Islet precursor cell (in vitro differentiated cells): Measurements from ENCODE around the gene RBP7.

Experiments
- DNase-seq: peaks from one replicate; pipeline ENCODE4 v3.0.0-alpha.2; 2018

RBP7 gene

GRCh38 chr1:10032590-10033358, 35.7 kb downstream of the RBP7 start, which contains the start of gene UBE4B:
Gene UBE4B (plus strand): TSS chr1:10032958. CDS start chr1:10033671, 713 bp downstream.
- DNase-seq = peak; percentile 99

DNA sequence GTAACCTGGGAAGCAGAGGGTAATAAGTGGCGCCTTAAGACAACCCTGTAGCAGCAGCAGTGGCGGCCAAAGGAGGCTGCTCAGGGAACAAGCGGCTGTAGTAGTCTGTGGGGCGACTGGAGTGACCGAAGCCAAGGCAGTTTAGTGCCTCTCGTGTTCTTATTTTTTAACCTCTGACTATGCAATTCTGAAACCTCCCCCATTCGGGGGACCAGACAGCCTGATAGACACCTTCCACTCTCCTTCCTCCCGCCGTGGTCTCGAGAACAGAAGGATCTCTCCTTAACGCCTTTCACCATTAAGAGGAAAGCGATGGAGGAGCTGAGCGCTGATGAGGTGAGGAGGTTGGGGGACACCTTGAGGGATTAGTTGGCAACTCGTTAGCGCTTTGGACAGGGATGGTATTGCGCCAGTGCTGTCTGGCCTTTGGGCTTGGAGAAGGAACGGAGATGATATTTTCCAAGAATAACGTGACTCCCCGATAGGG, 36.4 kb downstream of the RBP7 start:
- DNase-seq = peak; percentile 66

DNA sequence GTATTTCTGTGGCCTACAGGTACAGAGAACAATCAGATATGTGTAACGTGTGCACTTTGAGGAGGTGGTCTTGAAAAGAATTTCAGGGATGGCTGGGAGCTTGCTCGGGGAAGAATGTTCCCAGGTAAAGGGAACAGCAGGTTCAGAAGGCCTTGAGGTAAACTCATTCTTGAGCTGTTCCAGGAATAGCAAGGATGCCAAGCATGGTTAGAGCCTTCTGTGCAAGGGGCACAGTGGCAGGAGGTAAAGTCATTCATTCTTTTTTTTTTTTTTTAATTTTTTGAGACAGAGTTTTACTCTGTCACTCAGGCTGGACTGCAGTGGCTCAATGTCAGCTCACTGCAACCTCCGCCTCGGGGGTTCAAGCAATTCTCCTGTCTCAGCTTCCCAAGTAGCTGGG, 45.7 kb downstream of the RBP7 start:
- no peak for DNase-seq

DNA sequence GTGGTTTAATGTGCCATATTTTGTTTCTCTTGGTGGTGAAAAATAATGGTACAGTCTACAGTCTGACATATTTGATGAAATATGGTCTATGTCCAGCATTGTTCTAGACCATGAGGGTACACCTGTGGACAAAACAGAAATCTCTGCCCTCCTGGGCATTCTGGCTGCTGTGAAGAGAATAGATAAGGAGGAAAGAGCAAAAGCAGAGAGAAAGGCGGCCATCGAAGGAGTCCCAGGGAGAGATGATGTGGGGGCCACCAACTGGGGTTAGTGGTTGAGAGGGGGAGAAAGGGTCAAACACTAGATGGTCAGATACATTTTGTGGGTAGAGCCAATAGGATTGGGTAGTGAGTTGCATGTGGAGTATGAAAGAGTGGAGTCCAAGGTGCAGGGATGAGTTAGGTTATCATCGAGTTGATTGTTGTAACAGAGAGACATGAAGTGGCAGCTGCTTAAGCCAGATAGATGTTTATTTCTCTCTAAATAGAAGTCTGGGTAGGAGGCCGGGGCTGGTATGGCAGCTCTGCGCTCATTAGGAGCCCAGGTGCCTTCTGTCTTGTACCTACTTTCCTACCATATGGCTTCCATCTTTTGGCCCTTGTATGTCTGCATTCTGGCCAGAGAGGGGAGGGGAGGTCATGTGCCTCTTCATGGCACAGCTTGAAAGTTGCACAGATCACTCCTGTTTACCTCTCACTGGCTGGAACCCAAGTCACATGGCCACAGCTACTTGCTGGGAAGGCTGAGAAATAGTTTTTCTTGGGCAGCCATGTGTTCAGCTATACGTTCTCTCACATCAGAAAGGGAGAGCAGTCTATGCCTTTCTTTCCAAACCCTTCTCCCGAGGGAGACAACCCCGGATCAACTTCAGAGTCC, 48.7 kb downstream of the RBP7 start:
- no peak for DNase-seq

DNA sequence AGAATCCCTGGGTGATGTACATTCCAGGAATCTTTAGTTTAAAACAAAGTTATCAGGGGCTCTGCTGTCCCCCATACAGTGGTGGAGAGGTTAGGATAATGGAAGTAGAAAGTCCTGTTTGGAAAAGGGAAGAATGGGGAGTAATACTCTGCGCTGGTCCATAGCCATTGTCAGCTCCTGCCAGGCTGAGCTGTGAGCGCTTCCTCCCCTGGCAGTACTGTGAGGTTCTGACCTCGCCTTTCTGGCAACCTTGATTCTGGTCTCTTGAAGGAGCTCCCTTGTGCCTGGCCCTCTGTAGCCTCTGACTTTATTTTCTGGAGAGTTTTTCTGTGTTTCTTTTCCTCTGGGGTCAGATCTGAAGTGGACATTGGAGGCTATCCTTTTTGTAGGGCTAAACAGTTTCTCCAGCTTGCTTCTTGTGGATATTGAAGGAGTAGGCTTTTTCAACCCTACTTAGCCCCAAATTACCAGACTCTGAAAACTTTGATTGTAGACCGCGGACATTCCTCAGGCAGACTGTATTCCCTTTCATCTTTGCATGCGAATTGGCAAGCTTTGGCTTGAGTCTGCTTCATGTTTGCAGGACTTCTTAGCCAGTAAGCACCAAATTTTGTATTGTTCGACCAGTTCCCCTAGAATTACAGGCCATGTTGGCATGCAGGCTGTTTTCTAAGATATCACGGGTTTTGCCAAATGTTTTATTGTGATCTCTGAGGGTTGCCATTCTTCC, 49.5 kb downstream of the RBP7 start:
- peak; percentile 52 for DNase-seq

DNA sequence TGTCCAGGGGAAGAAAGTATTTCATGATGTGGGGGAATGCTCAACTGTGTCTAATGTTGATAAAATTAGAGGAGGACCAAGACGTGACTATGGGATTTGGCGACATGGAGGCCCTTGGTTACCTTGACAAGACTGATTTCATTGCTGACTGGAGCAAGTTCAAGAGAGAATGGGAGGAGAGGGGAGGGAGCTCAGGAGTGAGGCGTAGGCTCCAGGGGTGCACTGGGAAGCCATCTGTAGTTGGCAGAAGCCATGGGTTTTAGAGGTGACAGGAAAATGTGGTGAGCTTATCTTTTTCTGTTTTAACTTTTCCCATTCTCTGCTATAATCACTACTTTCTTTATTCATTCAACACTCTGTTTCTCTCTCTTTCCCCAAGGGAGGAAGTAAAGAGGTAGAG, 51.6 kb downstream of the RBP7 start:
- DNase-seq = no peak

DNA sequence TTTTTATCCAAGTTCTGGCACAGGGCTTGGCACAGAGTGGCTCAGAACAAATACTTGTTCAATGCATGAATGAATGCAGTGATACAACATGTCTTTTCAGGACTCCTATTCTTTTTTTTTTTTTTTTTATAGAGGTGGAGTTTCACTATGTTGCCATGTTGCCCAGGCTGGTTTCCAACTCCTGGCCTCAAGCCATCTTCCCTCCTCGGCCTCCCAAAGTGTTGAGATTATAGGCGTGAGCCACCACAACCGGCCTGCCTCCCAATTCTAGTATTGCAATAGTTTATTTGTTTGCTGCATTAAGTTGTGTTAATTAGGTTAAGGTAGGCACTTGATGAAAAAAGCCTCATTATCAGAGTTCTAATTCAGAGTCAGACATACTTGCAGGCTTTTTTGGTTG, 53.6 kb downstream of the RBP7 start:
- no peak for DNase-seq

- no peak for DNase-seq
These were observed 54.6 kb downstream of the RBP7 start for GRCh38 chr1:10051656-10052055.

DNA sequence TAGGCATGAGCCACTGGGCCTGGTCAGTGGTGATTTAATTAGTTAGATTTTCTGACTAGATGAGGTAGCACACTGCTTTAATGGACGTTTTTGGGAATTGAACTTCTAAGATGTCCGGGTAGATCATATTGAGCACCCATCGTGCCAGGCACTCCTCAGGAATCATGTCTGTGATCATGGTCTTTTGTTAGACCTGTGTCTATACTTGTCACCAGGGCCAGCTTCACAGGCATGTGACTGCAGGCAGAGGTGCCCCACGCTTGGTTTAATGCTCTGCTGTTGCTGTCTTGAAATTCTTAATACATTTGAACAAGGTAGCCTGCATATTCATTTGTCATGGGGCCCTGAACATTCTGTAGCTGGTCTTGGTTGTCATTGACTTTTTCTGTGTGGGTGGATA, 55.3 kb downstream of the RBP7 start:
- DNase-seq = no peak

DNA sequence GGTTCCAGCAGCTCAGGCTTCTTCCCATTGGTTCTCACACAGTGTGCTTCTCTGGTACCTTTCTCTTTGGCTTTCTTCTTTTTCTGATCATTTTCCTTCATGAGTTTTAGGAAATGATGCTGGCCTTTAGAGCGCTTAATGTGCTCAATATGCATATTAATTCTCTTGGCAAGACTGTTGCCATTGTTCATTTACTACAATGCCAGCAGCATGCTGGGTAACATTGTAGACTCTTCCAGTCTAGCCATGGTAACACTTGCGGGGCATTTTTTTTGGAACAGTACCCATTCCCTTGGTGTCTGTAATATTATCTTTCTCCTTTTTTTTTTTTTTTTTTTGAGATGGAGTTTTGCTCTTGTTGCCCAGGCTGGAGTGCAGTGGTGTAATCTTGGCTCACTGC, 57.4 kb downstream of the RBP7 start:
- DNase-seq = no peak

- DNase-seq = no peak
These were observed 59.6 kb downstream of the RBP7 start for GRCh38 chr1:10056599-10056987.

- DNase-seq = peak; percentile 72
These were observed 60.3 kb downstream of the RBP7 start for GRCh38 chr1:10057343-10057742.

- no peak for DNase-seq
These were observed 60.8 kb downstream of the RBP7 start for GRCh38 chr1:10057796-10058195.

- no peak for DNase-seq
These were observed 62.3 kb downstream of the RBP7 start for GRCh38 chr1:10059342-10059718.

- no peak for DNase-seq
These were observed 63.5 kb downstream of the RBP7 start for GRCh38 chr1:10060311-10061100.

DNA sequence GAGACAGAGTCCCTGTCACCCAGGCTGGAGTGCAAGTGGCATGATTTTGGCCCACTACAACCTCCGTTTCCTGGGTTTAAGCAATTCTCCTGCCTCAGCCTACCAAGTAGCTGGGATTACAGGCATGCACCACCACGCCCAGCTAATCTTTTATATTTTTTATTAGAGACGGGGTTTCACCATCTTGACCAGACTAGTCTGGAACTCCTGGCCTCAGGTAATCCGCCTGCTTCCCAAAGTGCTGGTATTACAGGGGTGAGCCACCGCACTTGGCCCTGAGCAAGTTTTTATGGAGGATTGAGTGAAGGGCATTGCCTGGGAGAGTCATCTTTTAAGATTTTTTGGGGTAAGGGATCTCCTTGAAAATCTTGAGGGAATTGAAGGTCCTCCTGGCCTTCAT, 64.2 kb downstream of the RBP7 start:
- DNase-seq = no peak

GRCh38 chr1:10063878-10064277, 66.8 kb downstream of the RBP7 start:
- no peak for DNase-seq

- no peak for DNase-seq
These were observed 67.7 kb downstream of the RBP7 start for GRCh38 chr1:10064416-10065343.

DNA sequence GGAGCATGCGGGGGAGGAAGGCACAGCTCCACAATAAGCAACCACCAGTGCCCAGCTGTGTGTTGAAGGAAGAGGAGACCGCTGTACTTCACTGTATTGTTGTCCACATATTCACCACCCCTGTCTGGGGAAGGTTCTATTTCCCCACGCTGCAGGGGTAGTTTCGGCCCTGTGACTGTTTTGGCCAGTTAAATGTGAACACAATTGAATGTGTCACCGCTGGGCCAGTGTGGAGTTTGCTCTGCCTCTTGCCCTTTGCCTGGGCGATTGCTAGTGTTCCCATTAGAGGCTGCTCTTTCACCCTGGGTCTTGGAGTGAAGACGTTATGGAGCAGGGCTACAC, 68.3 kb downstream of the RBP7 start:
- DNase-seq = no peak
